ENCODE results near the gene MYO15B.
A peak's percentile ranks its signal among the peaks of the same experiment; 100 is the strongest.

The MYO15B gene

GRCh38 chr17:75639327-75639726 lies 51.7 kb downstream of the MYO15B start:
- DNase-seq (ENCODE audit: low spot score): no peak

DNA sequence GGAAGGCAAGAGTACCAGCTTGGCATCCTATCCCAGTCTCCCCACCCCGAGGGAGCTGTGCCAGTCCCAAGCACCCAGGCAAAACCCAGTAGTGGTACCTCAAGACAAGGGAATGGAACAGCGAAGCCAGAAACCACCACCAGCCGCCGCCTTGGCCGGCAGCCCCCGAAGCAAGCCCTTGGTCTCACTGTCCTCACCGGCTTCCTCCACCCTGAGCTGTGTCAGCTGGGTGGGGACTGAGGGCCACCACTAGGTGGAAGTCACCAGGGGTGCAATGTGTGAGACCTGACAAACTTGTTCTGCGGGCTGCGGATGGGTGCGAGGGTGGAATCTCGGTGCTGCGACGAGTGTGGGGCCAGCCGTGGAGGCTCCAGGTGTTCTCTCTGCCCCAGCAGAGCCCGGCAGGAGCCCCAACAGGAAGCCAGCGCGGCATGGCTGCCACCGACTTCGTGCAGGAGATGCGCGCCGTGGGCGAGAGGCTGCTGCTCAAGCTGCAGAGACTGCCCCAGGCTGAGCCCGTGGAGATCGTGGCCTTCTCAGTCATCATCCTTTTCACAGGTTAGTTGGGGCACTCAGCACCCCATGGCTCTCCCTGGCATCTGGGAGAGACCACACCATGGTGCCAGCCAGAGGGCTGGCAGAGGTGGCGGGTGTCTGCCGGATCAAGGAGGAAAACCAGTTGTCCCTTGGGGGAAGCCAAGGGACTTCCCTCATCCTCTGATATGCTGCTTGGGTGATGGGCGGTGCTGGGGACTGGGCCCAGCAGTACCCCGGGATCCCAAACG lies 52.4 kb downstream of the MYO15B start:
- no peak for DNase-seq (ENCODE audit: low spot score)

- no peak for DNase-seq (ENCODE audit: low spot score)
These were observed 53.0 kb downstream of the MYO15B start for GRCh38 chr17:75640556-75641119.

DNA sequence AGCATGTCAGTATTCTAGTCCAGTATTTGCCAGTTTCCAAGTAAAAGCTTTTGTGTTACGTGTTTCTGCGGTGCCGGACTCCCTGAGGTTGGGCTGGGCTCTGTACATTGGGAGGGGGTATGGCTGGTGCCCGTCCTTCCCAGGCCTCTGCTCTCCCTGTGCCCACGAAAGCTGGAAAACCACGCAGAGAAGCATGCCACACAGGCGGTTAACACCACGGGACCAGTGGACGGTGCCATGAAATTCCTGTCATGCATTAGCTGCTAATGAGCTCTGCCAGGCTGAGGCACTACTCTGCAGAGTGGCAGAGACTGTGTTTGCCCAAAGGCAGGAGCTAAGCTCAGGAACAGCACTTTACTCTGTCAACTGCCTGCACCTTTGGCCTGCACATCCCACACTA lies 53.7 kb downstream of the MYO15B start:
- DNase-seq (ENCODE audit: low spot score): no peak

DNA sequence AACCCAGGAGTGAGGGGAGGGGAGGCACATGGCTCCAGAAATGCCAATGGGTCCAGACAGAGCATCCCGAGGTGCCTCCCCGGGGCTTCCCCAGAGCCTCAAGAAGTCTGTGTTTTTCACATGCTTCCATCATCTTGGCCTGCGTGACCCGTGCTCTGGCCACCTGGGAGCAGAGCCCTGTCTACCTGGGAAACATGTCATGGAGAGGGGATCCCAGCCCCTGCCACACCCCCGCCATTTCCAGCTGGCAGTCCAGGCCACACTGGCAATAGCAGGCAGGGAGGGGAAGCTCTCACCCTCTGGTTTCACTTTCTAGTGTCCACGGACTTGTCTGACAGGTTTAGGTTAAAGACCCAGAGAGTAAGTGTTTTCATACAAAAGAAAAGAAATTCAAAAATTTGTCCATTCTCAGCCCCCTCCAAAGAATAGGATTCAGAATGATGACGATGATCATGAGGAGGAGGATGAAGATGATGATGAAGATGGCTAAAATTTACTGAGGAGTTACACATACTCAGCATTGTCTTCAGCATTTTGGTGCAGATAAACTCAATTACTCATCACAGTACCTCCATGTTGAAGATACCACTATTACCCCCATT lies 54.7 kb downstream of the MYO15B start:
- no peak for DNase-seq (ENCODE audit: low spot score)

- DNase-seq (ENCODE audit: low spot score): no peak
These were observed 55.4 kb downstream of the MYO15B start for GRCh38 chr17:75642784-75643642.

DNA sequence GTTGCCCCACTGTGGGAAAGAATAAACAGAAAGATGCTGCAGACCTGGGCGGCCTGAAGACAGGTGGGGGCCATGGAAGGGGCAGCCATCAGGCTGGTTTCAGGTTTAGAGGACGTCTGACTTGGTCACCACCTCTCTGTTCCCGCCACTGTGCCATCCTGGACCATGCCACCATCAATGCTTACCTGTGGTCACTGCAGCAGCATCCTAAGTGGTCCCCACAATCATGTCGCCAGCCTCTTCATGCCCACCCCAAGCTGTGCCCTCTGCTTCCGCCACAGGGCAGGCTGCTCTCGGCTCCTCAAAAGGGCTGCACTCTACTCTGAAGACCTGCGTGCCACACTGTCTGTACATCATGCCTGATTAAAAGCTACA lies 56.0 kb downstream of the MYO15B start:
- no peak for DNase-seq (ENCODE audit: low spot score)

DNA sequence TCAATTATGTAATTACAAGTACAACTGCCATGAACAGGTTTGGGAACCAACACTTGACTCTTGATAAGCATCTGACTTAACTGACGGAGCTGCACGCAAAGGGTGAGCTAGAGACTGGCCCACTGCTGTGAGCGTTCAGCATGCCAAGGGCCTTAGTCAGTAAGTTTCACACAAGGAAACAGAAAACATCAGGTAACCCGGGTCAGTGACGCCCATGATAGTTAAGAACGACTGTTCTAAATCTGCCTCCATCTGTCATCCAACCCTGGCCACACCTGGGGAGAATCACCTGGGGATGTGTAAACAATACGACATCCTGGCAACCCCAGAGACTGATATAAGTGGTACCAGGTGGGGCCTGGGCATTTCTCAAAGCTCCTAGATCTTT lies 57.9 kb downstream of the MYO15B start:
- no peak for DNase-seq (ENCODE audit: low spot score)

- DNase-seq (ENCODE audit: low spot score): peak; percentile 97
These were observed 58.5 kb downstream of the MYO15B start for GRCh38 chr17:75645889-75646637.

DNA sequence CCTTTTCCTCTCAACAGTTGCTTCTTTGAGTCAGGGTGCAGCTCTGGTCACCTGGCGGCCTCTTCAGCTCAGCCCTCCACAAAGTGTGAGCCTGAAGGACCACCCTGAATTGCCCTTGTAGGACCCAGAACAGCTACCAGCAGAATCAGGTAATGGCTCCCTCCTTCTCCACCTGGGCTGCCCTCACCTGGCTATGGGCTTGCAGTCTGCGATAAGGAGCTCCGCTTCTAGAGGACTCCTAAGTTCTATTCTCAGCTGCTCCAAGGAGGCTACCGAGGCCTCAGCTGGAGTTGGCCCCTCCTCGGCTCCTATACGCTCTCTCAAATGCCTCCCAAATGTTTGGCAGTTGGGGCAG lies 59.0 kb downstream of the MYO15B start:
- no peak for DNase-seq (ENCODE audit: low spot score)

DNA sequence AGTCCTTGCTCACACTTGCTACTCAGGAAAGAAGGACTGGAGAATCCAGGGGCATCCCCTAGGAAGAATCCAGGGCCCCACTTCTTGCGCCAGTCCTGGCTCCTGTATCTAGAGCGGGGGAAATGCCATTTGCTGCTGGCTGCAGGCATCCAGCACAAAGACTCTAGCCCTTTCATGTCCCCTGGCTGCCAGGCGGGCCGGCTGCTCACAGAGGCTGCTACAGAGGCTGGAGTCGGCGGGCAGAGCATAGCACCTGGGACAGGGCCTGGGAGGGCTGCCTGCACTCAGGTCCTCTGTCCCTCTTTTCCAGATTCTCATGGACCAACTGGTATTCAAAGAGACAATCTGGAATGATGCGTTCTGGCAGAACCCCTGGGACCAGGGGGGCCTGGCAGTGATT lies 59.5 kb downstream of the MYO15B start:
- no peak for DNase-seq (ENCODE audit: low spot score)

DNA sequence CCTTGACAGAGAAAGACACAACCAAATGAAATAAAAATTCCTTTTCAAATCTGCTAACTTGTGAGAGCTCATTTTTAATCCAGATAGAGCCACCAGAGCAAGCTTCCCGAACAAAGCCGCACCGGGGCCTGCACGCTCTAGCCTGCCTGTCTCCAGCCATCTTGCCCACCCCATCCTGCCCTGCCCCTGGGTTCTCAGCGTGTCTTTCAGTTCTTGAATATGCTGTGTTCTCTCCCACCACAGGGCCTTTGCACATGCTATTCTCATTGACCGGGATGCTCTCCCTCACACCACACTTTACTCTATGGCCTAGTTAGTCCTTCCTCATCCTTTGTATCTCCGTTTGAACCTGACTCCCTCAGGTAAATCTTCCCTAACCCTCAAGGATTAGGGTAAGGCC lies 60.3 kb downstream of the MYO15B start:
- no peak for DNase-seq (ENCODE audit: low spot score)

GRCh38 chr17:75649687-75650086 lies 62.1 kb downstream of the MYO15B start:
- peak; percentile 59 for DNase-seq (ENCODE audit: low spot score)

GRCh38 chr17:75650874-75651273 lies 63.3 kb downstream of the MYO15B start:
- DNase-seq (ENCODE audit: low spot score): no peak

DNA sequence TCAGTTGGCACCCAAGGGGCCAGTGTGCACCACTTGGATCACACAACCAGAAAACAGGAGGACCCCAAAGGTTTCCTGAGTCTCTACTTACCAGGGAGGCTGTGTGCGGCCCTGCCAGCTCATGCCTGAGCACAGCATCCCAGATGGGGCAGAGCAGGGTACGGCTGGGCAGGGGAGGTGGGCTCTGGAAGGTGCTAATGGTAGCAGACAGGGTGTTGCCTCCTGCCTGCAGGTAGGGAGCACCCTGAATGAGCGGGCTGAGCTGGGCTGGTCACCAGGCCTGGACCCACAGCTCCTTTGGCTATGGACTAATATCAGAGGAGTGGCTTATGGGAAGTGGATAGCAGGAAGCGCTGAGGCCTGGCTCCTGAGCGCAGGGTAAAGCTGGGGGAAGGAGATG lies 64.7 kb downstream of the MYO15B start:
- no peak for DNase-seq (ENCODE audit: low spot score)

- peak; percentile 73 for DNase-seq (ENCODE audit: low spot score)
These were observed 65.4 kb downstream of the MYO15B start for GRCh38 chr17:75652934-75653549.

DNA sequence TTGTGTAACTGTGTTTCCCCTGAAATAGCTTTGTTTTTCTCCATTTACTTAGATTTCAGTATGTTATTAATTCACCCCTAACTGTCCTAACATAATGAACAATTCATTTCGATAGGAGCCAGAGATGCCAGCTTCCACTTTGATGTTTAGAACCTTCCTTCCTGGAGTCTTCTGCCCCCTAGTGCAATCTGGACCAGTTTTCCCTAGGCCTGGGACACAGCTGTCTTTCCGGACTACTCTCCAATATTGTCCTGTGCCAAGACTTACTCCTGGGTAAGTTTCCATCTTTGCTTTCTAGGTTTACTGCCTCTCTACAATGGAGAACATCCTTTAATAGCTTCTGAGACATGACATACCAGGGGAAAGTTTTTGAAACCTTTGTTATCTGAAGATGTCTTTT lies 66.6 kb downstream of the MYO15B start:
- peak; percentile 91 for DNase-seq (ENCODE audit: low spot score)

- DNase-seq (ENCODE audit: low spot score): no peak
These were observed 70.6 kb downstream of the MYO15B start for GRCh38 chr17:75658237-75658636.

DNA sequence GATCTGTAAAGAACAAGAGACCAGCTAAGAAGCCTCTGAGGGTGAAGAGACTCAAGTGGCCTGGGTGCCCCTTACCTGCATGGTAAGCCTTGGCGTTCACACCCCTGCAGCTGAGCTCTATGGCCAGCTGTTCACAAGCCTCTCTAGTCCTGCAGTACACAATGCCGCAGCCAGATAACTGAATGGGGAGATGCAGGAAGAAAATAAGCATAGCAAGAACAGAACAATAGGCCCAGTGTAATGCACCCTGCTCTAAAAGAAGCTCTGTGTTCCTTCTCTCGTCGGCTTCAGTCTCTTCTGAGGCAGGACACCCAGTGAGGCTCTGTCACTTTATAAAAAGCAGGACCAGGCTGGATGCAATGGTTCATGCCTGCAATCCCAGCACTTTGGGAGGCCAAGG lies 73.9 kb downstream of the MYO15B start:
- DNase-seq (ENCODE audit: low spot score): peak; percentile 99

- DNase-seq (ENCODE audit: low spot score): no peak
These were observed 74.9 kb downstream of the MYO15B start for GRCh38 chr17:75662511-75662910.

GRCh38 chr17:75664099-75664549 lies 76.5 kb downstream of the MYO15B start:
- no peak for DNase-seq (ENCODE audit: low spot score)
